ENCODE measurements around the gene ECE1. TPM values are rescaled to one million over a fixed set of nuclear protein-coding genes. Genes with fewer than 3 reads are reported as not detected.

ECE1 gene
- total and polyA plus RNA-seq, 9 of the 15 experiments (the other 6 are each of a cell fraction or from before 2014, with no cell fraction given): 0.56 to 34.8 (median 11.0) TPM

DNA sequence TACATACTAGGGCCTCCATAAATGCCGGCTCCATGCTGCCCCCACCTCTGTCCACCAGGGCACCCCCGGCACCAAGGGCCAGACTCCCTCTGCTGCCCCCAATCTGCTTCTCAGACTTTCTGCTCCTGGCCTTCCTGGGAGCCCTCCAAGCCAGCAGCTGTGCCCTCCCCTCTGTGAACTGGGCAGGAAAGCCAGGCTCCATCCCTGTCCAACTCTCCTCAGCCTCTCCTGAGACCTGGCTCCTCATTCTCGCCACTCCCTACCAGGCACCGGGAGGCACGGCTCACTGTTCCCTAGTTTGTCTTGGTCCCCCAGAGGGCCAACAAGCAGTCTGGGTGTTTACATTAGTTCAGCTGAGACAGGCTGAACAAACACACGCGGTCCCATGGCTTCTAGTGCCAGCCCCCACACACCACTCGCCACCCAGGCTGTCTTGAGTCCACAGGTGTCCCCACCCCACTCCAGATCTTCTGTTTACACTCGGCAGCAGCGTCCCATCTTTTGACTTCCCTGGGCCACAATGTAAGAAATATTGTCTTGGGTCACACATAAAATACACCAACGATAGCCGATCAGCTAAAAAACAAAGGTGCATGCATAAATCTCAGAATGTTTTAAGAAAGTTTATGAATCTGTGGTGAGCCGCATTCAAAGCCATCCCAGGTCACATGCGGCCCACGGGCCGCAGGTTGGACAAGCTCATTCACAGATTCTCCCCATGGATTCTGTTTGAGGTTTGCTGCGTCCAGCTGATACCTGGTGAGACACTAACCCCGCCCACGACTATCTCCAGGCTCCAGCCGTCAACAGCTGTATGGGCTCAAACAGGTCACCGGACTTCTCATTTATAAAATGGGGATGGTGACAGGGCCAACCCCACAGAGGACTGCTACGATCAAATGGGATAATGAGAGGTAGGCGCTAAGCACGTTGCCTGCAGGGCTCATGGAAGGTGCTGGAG is 29.5 kb upstream of the ECE1 start (continued):
- TF ChIP-seq HNRNPL (IDR thresholded peaks at IDR 0.05; ENCODE audit: low read depth, low read length): no peak
- TF ChIP-seq, protein P1, sequence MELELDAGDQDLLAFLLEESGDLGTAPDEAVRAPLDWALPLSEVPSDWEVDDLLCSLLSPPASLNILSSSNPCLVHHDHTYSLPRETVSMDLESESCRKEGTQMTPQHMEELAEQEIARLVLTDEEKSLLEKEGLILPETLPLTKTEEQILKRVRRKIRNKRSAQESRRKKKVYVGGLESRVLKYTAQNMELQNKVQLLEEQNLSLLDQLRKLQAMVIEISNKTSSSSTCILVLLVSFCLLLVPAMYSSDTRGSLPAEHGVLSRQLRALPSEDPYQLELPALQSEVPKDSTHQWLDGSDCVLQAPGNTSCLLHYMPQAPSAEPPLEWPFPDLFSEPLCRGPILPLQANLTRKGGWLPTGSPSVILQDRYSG (tag; conservative IDR thresholded peaks at IDR 0.05; ENCODE audit: low read depth): peak; percentile 81
- TF ChIP-seq E2F6 (IDR thresholded peaks at IDR 0.05; ENCODE audit: borderline replicate concordance in 1 of 2, extremely low read depth in 1 of 2, insufficient read depth in 1 of 2, insufficient read length in 1 of 2, low read depth in 1 of 2, low read length in 1 of 2, poor library complexity in 1 of 2, severe bottlenecking in 1 of 2): peak in 1 of 2 experiments; percentile 20
- no peak for TF ChIP-seq ZNF707 (CRISPR knock-in tag; conservative IDR thresholded peaks at IDR 0.05)
- TF ChIP-seq ATF3 (IDR thresholded peaks at IDR 0.05): peak; percentile 61
- TF ChIP-seq ATF3 (CRISPR knock-in tag; conservative IDR thresholded peaks at IDR 0.05): peak; percentile 89
- no peak for TF ChIP-seq SUPT5H (IDR thresholded peaks at IDR 0.05)
- no peak for TF ChIP-seq ZZZ3 (IDR thresholded peaks at IDR 0.05)
- TF ChIP-seq TRIM24 (IDR thresholded peaks at IDR 0.05): peak; percentile 78 to 83
- TF ChIP-seq POLR3G (IDR thresholded peaks at IDR 0.05; ENCODE audit: extremely low read depth, insufficient read length, insufficient replicate concordance): no peak
- TF ChIP-seq MTA2 (IDR thresholded peaks at IDR 0.05; ENCODE audit: low read depth): peak; percentile 91
- TF ChIP-seq BHLHE40 (IDR thresholded peaks at IDR 0.05; ENCODE audit: low read length): peak; percentile 98
- peak; percentile 91 for TF ChIP-seq ZNF644 (tag; IDR thresholded peaks at IDR 0.05; ENCODE audit: low read depth)
- TF ChIP-seq MEF2D (tag; conservative IDR thresholded peaks at IDR 0.05; ENCODE audit: low read depth): 0 out of 2 replicates have a peak, but pooled peaks have one; percentile 45
- TF ChIP-seq, protein P2, sequence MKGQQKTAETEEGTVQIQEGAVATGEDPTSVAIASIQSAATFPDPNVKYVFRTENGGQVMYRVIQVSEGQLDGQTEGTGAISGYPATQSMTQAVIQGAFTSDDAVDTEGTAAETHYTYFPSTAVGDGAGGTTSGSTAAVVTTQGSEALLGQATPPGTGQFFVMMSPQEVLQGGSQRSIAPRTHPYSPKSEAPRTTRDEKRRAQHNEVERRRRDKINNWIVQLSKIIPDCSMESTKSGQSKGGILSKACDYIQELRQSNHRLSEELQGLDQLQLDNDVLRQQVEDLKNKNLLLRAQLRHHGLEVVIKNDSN (CRISPR knock-in tag; IDR thresholded peaks at IDR 0.05): peak; percentile 82
- TF ChIP-seq, protein P3, sequence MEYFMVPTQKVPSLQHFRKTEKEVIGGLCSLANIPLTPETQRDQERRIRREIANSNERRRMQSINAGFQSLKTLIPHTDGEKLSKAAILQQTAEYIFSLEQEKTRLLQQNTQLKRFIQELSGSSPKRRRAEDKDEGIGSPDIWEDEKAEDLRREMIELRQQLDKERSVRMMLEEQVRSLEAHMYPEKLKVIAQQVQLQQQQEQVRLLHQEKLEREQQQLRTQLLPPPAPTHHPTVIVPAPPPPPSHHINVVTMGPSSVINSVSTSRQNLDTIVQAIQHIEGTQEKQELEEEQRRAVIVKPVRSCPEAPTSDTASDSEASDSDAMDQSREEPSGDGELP (CRISPR knock-in tag; IDR thresholded peaks at IDR 0.05; ENCODE audit: borderline replicate concordance): peak; percentile 100
- TF ChIP-seq IRF9 (tag; IDR thresholded peaks at IDR 0.05): no peak
- TF ChIP-seq MECOM (CRISPR knock-in tag; IDR thresholded peaks at IDR 0.05): no peak
